ENCODE results near the gene CRTC3. TPM values are rescaled to one million over a fixed set of nuclear protein-coding genes. Genes with fewer than 3 reads are reported as not detected.

Gene CRTC3
- total RNA-seq, 1 donor from 2014 or later, result 21.4 TPM

GRCh38 chr15:90562669-90563068, 32.9 kb downstream of the CRTC3 start:
- no peak overlapping the region for H2AFZ ChIP-seq (ENCODE audit: low read depth, low read length)
- no peak overlapping the region for H3K27ac ChIP-seq (ENCODE audit: low read depth, low read length)
- Mint-ChIP-seq H3K4me3 (ENCODE audit: unreplicated experiment) (no peak overlapping the region), H3K36me3 (ENCODE audit: low read depth, unreplicated experiment) (peaks cover 9% of the 10 kb centered on the region), H3K27ac (ENCODE audit: unreplicated experiment) (no peak overlapping the region), H3K4me1 (ENCODE audit: low read depth, unreplicated experiment) (peaks cover 9% of the 10 kb centered on the region), H3K27me3 (ENCODE audit: low read depth, unreplicated experiment) (no peaks in the 10 kb centered on the region), H3K9me3 (ENCODE audit: unreplicated experiment) (no peaks in the 10 kb centered on the region)
- H3K9ac ChIP-seq (ENCODE audit: low read length), result no peak overlapping the region
- H3K4me3 ChIP-seq (ENCODE audit: insufficient read depth, low read depth, low read length), result no peak overlapping the region
- peaks cover 16% of the 10 kb centered on the region for H4K20me1 ChIP-seq (ENCODE audit: insufficient read depth, low read length)
- no peaks in the 10 kb centered on the region for H3K9me3 ChIP-seq (ENCODE audit: insufficient read depth, low read depth, low read length)
- H3K79me2 ChIP-seq (ENCODE audit: insufficient read depth, low read length), result peaks cover 10% of the 10 kb centered on the region
- H3K27me3 ChIP-seq (ENCODE audit: insufficient read depth, low read length), result no peaks in the 10 kb centered on the region
- H3K4me2 ChIP-seq (ENCODE audit: low read length), result no peak overlapping the region
- H3K4me1 ChIP-seq (ENCODE audit: insufficient read depth, low read length), result peaks cover 21% of the 10 kb centered on the region
- DNase-seq (ENCODE audit: low read depth), result no peak
- FAIRE-seq, result no peak
- no peaks in the 10 kb centered on the region for H3K36me3 ChIP-seq (ENCODE audit: insufficient read depth, low read length)
- TF ChIP-seq EZH2 (IDR thresholded peaks at IDR 0.05; ENCODE audit: insufficient read depth, low read length), result no peak
- TF ChIP-seq CTCF (IDR thresholded peaks at IDR 0.05; ENCODE audit: insufficient read depth, low read depth, low read length), result no peak

GRCh38 chr15:90563463-90563862, 33.7 kb downstream of the CRTC3 start:
- Histone ChIP-seq H3K27me3 (ENCODE audit: insufficient read depth, low read length) (no peaks in the 10 kb centered on the region), H3K79me2 (ENCODE audit: insufficient read depth, low read length) (peaks cover 10% of the 10 kb centered on the region), H3K36me3 (ENCODE audit: insufficient read depth, low read length) (no peaks in the 10 kb centered on the region), H2AFZ (ENCODE audit: low read depth, low read length) (no peak overlapping the region), H3K9me3 (ENCODE audit: insufficient read depth, low read depth, low read length) (no peaks in the 10 kb centered on the region), H3K4me2 (ENCODE audit: low read length) (no peak overlapping the region), H3K9ac (ENCODE audit: low read length) (no peak overlapping the region), H3K4me1 (ENCODE audit: insufficient read depth, low read length) (peaks cover 14% of the 10 kb centered on the region), H3K4me3 (ENCODE audit: insufficient read depth, low read depth, low read length) (no peak overlapping the region), H3K27ac (ENCODE audit: low read depth, low read length) (no peak overlapping the region), H4K20me1 (ENCODE audit: insufficient read depth, low read length) (peaks cover 20% of the 10 kb centered on the region)
- no peak for FAIRE-seq
- Mint-ChIP-seq H3K4me3 (ENCODE audit: unreplicated experiment) (no peak overlapping the region), H3K27me3 (ENCODE audit: low read depth, unreplicated experiment) (no peaks in the 10 kb centered on the region), H3K9me3 (ENCODE audit: unreplicated experiment) (no peaks in the 10 kb centered on the region), H3K36me3 (ENCODE audit: low read depth, unreplicated experiment) (peaks cover 12% of the 10 kb centered on the region), H3K4me1 (ENCODE audit: low read depth, unreplicated experiment) (peaks cover 7% of the 10 kb centered on the region), H3K27ac (ENCODE audit: unreplicated experiment) (no peak overlapping the region)
- TF ChIP-seq CTCF (IDR thresholded peaks at IDR 0.05; ENCODE audit: insufficient read depth, low read depth, low read length), result no peak
- no peak for TF ChIP-seq EZH2 (IDR thresholded peaks at IDR 0.05; ENCODE audit: insufficient read depth, low read length)
- DNase-seq (ENCODE audit: low read depth), result no peak

DNA sequence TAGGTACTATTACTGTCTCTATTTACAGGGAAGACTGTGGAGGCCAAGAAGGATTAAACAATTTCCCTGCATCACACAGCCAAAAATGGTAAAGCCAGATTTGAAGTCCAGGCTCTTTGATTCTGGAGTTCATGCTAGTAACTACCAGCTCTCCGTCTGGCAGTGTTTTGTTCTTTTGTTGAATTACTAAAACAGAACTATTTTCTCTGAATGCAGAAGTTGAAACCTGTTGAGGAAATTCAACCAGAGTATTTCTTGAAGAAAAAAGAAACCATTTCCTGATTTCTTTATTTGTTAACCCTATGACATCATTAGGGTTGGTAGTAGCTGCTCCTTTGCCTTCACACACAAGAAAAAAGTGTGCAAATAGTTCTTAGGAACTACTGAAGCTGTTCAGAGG, 34.3 kb downstream of the CRTC3 start:
- H3K27me3 ChIP-seq (ENCODE audit: insufficient read depth, low read length), result no peaks in the 10 kb centered on the region
- Mint-ChIP-seq H3K36me3 (ENCODE audit: low read depth, unreplicated experiment) (peaks cover 12% of the 10 kb centered on the region), H3K4me1 (ENCODE audit: low read depth, unreplicated experiment) (peaks cover 7% of the 10 kb centered on the region), H3K27ac (ENCODE audit: unreplicated experiment) (no peak overlapping the region), H3K4me3 (ENCODE audit: unreplicated experiment) (no peak overlapping the region), H3K27me3 (ENCODE audit: low read depth, unreplicated experiment) (no peaks in the 10 kb centered on the region), H3K9me3 (ENCODE audit: unreplicated experiment) (no peaks in the 10 kb centered on the region)
- H3K27ac ChIP-seq (ENCODE audit: low read depth, low read length), result no peak overlapping the region
- no peak overlapping the region for H3K4me3 ChIP-seq (ENCODE audit: insufficient read depth, low read depth, low read length)
- peaks cover 14% of the 10 kb centered on the region for H3K4me1 ChIP-seq (ENCODE audit: insufficient read depth, low read length)
- no peak overlapping the region for H2AFZ ChIP-seq (ENCODE audit: low read depth, low read length)
- TF ChIP-seq CTCF (IDR thresholded peaks at IDR 0.05; ENCODE audit: insufficient read depth, low read depth, low read length) (no peak), EZH2 (IDR thresholded peaks at IDR 0.05; ENCODE audit: insufficient read depth, low read length) (no peak)
- DNase-seq (ENCODE audit: low read depth), result no peak
- no peak overlapping the region for H3K9ac ChIP-seq (ENCODE audit: low read length)
- H3K79me2 ChIP-seq (ENCODE audit: insufficient read depth, low read length), result peaks cover 8% of the 10 kb centered on the region
- no peaks in the 10 kb centered on the region for H3K9me3 ChIP-seq (ENCODE audit: insufficient read depth, low read depth, low read length)
- H3K36me3 ChIP-seq (ENCODE audit: insufficient read depth, low read length), result no peaks in the 10 kb centered on the region
- no peak for FAIRE-seq
- H3K4me2 ChIP-seq (ENCODE audit: low read length), result no peak overlapping the region
- peaks cover 20% of the 10 kb centered on the region for H4K20me1 ChIP-seq (ENCODE audit: insufficient read depth, low read length)
